ENCODE data around the gene GUCY2C. TPM values are rescaled to one million over a fixed set of nuclear protein-coding genes. Genes with fewer than 3 reads are reported as not detected.

GUCY2C gene
- total RNA-seq, 1 experiment from 2014 or later: not detected

GRCh38 chr12:14628771-14629170 lies 67.6 kb downstream of the GUCY2C start:
- no peak for DNase-seq (ENCODE audit: low read depth)

- DNase-seq (ENCODE audit: low read depth): no peak
These were observed 74.6 kb downstream of the GUCY2C start for GRCh38 chr12:14621826-14622225.

GRCh38 chr12:14619741-14620501 lies 76.5 kb downstream of the GUCY2C start:
- no peak for DNase-seq (ENCODE audit: low read depth)

GRCh38 chr12:14618983-14619382 lies 77.4 kb downstream of the GUCY2C start:
- peak; percentile 26 for DNase-seq (ENCODE audit: low read depth)

- no peak for DNase-seq (ENCODE audit: low read depth)
These were observed 81.7 kb downstream of the GUCY2C start for GRCh38 chr12:14614704-14615121.

- DNase-seq (ENCODE audit: low read depth): no peak
These were observed 82.7 kb downstream of the GUCY2C start for GRCh38 chr12:14613718-14614117.

GRCh38 chr12:14612898-14613445 lies 83.4 kb downstream of the GUCY2C start:
- no peak for DNase-seq (ENCODE audit: low read depth)

GRCh38 chr12:14612250-14612649 lies 84.1 kb downstream of the GUCY2C start:
- no peak for DNase-seq (ENCODE audit: low read depth)

- no peak for DNase-seq (ENCODE audit: low read depth)
These were observed 84.7 kb downstream of the GUCY2C start for GRCh38 chr12:14611640-14612203.

GRCh38 chr12:14607568-14607967 lies 88.8 kb downstream of the GUCY2C start:
- no peak for DNase-seq (ENCODE audit: low read depth)

GRCh38 chr12:14605401-14605989 lies 90.9 kb downstream of the GUCY2C start:
- no peak for DNase-seq (ENCODE audit: low read depth)

- DNase-seq (ENCODE audit: low read depth): no peak
These were observed 94.5 kb downstream of the GUCY2C start for GRCh38 chr12:14601692-14602478.

GRCh38 chr12:14597480-14597879 lies 98.9 kb downstream of the GUCY2C start:
- no peak for DNase-seq (ENCODE audit: low read depth)

GRCh38 chr12:14591719-14592118 lies 104.7 kb downstream of the GUCY2C start:
- DNase-seq (ENCODE audit: low read depth): no peak

GRCh38 chr12:14589169-14590004 lies 107.0 kb downstream of the GUCY2C start:
- DNase-seq (ENCODE audit: low read depth): no peak

- DNase-seq (ENCODE audit: low read depth): no peak
These were observed 107.8 kb downstream of the GUCY2C start for GRCh38 chr12:14588571-14588970.

GRCh38 chr12:14578646-14579045 lies 117.8 kb downstream of the GUCY2C start:
- DNase-seq (ENCODE audit: low read depth): no peak

- DNase-seq (ENCODE audit: low read depth): peak; percentile 21
These were observed 119.1 kb downstream of the GUCY2C start for GRCh38 chr12:14577344-14577743.

- DNase-seq (ENCODE audit: low read depth): no peak
These were observed 119.5 kb downstream of the GUCY2C start for GRCh38 chr12:14576896-14577295.

- no peak for DNase-seq (ENCODE audit: low read depth)
These were observed 120.8 kb downstream of the GUCY2C start for GRCh38 chr12:14575585-14575984.

GRCh38 chr12:14573118-14573517 lies 123.3 kb downstream of the GUCY2C start:
- DNase-seq (ENCODE audit: low read depth): no peak

Measured in M059J (cell line).